H1 (cell line): ENCODE measurements around the gene SOX4. TPM values are rescaled to one million over a fixed set of nuclear protein-coding genes. Genes with fewer than 3 reads are reported as not detected.

Experiments used
- BACH1 ChIP-seq: IDR thresholded peaks from 2 replicates; pipeline ENCODE4 v1.6.1; 2012; ENCODE audit warnings: low read length, improper control_type of control experiment
- CEBPB ChIP-seq: IDR thresholded peaks from 2 replicates; pipeline ENCODE4 v1.6.1; 2012; ENCODE audit warnings: low read depth, low read length
- JUND ChIP-seq: IDR thresholded peaks from 2 replicates; pipeline ENCODE4 v1.6.1; 2011; ENCODE audit warnings: mild to moderate bottlenecking, improper control_type of control experiment, low read length
- POLR2A ChIP-seq, 2 experiments: IDR thresholded peaks; 1 replicate in 1 of 2; 2 replicates in 1 of 2; pipeline ENCODE4 v1.6.1; 2011; ENCODE audit warnings: low read depth in 2 of 2, low read length in 2 of 2, mild to moderate bottlenecking in 2 of 2; ENCODE audit errors: control extremely low read depth in 1 of 2
- POU5F1 ChIP-seq: IDR thresholded peaks from 2 replicates; pipeline ENCODE4 v1.6.1; 2011; ENCODE audit warnings: low read depth, mild to moderate bottlenecking, low read length, moderate library complexity
- RAD21 ChIP-seq, 2 experiments: IDR thresholded peaks in 1 of 2; conservative IDR thresholded peaks in 1 of 2; 2 replicates each; pipeline ENCODE4 v1.6.1; 2011; ENCODE audit warnings: low read depth in 2 of 2, low read length in 2 of 2, improper control_type of control experiment in 1 of 2, inconsistent platforms in 1 of 2, mild to moderate bottlenecking in 1 of 2, moderate library complexity in 1 of 2
- RFX5 ChIP-seq: IDR thresholded peaks from 2 replicates; pipeline ENCODE4 v1.6.1; 2011; ENCODE audit warnings: low read depth, low read length, improper control_type of control experiment, borderline replicate concordance
- SP1 ChIP-seq: IDR thresholded peaks from 2 replicates; pipeline ENCODE4 v1.6.1; 2011; ENCODE audit warnings: low read depth, low read length
- SP2 ChIP-seq: IDR thresholded peaks from 2 replicates; pipeline ENCODE4 v1.6.1; 2012; ENCODE audit warnings: mild to moderate bottlenecking, low read length, inconsistent platforms
- TAF1 ChIP-seq: IDR thresholded peaks from 2 replicates; pipeline ENCODE4 v1.6.1; 2011; ENCODE audit warnings: mild to moderate bottlenecking, low read depth, low read length
- TAF7 ChIP-seq: optimal IDR thresholded peaks from 2 replicates; pipeline ENCODE3; 2011; ENCODE audit warnings: low read depth, mild to moderate bottlenecking, inconsistent platforms, low read length, moderate library complexity, borderline replicate concordance
- TBP ChIP-seq: IDR thresholded peaks from 2 replicates; pipeline ENCODE4 v1.6.1; 2011; ENCODE audit warnings: low read depth, low read length, improper control_type of control experiment
- polyA plus RNA-seq, 7 experiments: library from polyadenylated mRNA; depleted of rRNA in 3 of 7; stranded (reverse) in 5 of 7; unstranded in 2 of 7; fragments of >200 nt in 5 of 7; fragments of 200-250 nt in 2 of 7; gene quantifications; 1 replicate in 5 of 7; 2 replicates in 1 of 7; 4 replicates in 1 of 7; pipeline versions ENCODE4 v1.2.1 to v1.2.3, GENCODE V29; 2011 to 2013; ENCODE audit warnings: missing spikeins in 2 of 7, mixed read lengths in 2 of 7
- total RNA-seq: library from RNA; stranded (reverse); fragmentation: NEBNext Ultra II Directional; extraction: Animal tissue kit (Norgen Biotek cat#: 25700); gene quantifications from 2 replicates; pipeline ENCODE4 v1.2.1, GENCODE V29; 2021
- TF ChIP-seq, protein P1 (sequence below): IDR thresholded peaks from 2 replicates; pipeline ENCODE4 v1.6.1; 2012; ENCODE audit warnings: low read length, inconsistent platforms

The SOX4 gene
- total and polyA plus RNA-seq, 2 of the 8 experiments (the other 6 are each of a cell fraction or from before 2014, with no cell fraction given) = 14.1 to 169 TPM

DNA sequence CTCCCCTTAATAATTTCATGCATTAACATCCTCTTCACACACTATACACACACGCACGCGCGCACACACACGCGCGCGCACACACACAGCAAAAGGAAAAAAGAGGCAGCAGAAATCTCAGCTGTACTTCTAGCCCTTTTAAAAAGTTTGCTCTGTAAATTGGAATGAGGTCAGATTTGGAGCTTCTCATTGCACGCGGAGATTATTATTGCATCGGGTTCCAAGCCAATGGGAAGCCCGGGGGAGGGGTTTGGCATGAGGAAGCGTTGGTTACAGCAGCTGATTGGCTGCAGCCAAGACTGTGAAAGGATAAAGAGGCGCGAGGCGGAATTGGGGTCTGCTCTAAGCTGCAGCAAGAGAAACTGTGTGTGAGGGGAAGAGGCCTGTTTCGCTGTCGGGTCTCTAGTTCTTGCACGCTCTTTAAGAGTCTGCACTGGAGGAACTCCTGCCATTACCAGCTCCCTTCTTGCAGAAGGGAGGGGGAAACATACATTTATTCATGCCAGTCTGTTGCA lies at the start of gene SOX4 (continued):
- TF ChIP-seq, protein P1, sequence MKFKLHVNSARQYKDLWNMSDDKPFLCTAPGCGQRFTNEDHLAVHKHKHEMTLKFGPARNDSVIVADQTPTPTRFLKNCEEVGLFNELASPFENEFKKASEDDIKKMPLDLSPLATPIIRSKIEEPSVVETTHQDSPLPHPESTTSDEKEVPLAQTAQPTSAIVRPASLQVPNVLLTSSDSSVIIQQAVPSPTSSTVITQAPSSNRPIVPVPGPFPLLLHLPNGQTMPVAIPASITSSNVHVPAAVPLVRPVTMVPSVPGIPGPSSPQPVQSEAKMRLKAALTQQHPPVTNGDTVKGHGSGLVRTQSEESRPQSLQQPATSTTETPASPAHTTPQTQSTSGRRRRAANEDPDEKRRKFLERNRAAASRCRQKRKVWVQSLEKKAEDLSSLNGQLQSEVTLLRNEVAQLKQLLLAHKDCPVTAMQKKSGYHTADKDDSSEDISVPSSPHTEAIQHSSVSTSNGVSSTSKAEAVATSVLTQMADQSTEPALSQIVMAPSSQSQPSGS = peak; percentile 58; the same call in 1 of the 2 replicates
- TF ChIP-seq SP2 (no peak), CEBPB (0 out of 2 replicates have a peak, but pooled peaks have one; percentile 3), TBP (peak; percentile 98), JUND (peak; percentile 55; the same call in 1 of the 2 replicates), TAF7 (no peak), RFX5 (peak; percentile 69; the same call in 1 of the 2 replicates), BACH1 (no peak), SP1 (peak; percentile 88), POU5F1 (no peak), RAD21 (IDR thresholded peaks at IDR 0.05 in 1 of 2, conservative IDR thresholded peaks at IDR 0.05 in 1 of 2; ENCODE audit: low read depth in 2 of 2, low read length in 2 of 2) (peak; percentile 7 to 16; a peak in 1 of 4 replicates), TAF1 (peak; percentile 98), POLR2A (IDR thresholded peaks at IDR 0.05; ENCODE audit: control extremely low read depth in 1 of 2, low read depth in 2 of 2, low read length in 2 of 2) (peak; percentile 100)
